ENCODE data around the gene ALB.

The ALB gene

DNA sequence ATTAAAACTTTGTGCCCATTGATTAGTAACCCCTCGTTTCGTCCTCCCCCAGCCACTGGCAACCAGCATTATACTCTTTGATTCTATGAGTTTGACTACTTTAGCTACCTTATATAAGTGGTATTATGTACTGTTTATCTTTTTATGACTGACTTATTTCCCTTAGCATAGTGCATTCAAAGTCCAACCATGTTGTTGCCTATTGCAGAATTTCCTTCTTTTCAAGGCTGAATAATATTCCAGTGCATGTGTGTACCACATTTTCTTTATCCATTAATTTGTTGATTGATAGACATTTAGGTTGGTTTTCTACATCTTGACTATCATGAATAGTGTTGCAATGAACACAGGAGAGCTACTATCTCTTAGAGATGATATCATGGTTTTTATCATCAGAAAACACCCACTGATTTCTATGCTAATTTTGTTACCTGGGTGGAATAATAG is 3.2 kb downstream of the ALB start:
- Histone ChIP-seq H3K9me3 (ENCODE audit: severe bottlenecking) (no peaks in the 10 kb centered on the region), H3K27me3 (ENCODE audit: insufficient read depth, poor library complexity, severe bottlenecking) (peaks cover 2% of the 10 kb centered on the region), H3K27ac (ENCODE audit: poor library complexity, severe bottlenecking) (no peak overlapping the region), H3K4me1 (ENCODE audit: insufficient read depth, poor library complexity, severe bottlenecking) (no peaks in the 10 kb centered on the region), H3K4me3 (ENCODE audit: severe bottlenecking) (no peak overlapping the region), H3K36me3 (ENCODE audit: low read depth) (no peaks in the 10 kb centered on the region)
- ATAC-seq (ENCODE audit: low read depth) (no peak), DNase-seq (ENCODE audit: low spot score) (no peak)
- TF ChIP-seq, protein P1, sequence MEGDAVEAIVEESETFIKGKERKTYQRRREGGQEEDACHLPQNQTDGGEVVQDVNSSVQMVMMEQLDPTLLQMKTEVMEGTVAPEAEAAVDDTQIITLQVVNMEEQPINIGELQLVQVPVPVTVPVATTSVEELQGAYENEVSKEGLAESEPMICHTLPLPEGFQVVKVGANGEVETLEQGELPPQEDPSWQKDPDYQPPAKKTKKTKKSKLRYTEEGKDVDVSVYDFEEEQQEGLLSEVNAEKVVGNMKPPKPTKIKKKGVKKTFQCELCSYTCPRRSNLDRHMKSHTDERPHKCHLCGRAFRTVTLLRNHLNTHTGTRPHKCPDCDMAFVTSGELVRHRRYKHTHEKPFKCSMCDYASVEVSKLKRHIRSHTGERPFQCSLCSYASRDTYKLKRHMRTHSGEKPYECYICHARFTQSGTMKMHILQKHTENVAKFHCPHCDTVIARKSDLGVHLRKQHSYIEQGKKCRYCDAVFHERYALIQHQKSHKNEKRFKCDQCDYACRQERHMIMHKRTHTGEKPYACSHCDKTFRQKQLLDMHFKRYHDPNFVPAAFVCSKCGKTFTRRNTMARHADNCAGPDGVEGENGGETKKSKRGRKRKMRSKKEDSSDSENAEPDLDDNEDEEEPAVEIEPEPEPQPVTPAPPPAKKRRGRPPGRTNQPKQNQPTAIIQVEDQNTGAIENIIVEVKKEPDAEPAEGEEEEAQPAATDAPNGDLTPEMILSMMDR (IDR thresholded peaks at IDR 0.05; ENCODE audit: poor library complexity, severe bottlenecking), result no peak

DNA sequence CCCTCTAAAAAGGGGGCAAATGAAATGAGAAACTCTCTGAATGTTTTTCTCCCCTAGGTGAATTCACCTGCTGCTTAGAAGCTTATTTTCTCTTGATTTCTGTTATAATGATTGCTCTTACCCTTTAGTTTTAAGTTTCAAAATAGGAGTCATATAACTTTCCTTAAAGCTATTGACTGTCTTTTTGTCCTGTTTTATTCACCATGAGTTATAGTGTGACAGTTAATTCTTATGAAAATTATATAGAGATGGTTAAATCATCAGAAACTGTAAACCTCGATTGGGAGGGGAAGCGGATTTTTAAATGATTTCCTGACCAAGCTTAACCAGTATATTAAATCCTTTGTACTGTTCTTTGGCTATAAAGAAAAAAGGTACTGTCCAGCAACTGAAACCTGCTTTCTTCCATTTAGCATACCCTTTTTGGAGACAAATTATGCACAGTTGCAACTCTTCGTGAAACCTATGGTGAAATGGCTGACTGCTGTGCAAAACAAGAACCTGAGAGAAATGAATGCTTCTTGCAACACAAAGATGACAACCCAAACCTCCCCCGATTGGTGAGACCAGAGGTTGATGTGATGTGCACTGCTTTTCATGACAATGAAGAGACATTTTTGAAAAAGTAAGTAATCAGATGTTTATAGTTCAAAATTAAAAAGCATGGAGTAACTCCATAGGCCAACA is 4.2 kb downstream of the ALB start:
- ATAC-seq (ENCODE audit: low read depth) (no peak), DNase-seq (ENCODE audit: low spot score) (no peak)
- Histone ChIP-seq H3K27me3 (ENCODE audit: insufficient read depth, poor library complexity, severe bottlenecking) (peaks cover 2% of the 10 kb centered on the region), H3K36me3 (ENCODE audit: low read depth) (no peaks in the 10 kb centered on the region), H3K27ac (ENCODE audit: poor library complexity, severe bottlenecking) (no peak overlapping the region), H3K9me3 (ENCODE audit: severe bottlenecking) (no peaks in the 10 kb centered on the region), H3K4me3 (ENCODE audit: severe bottlenecking) (no peak overlapping the region), H3K4me1 (ENCODE audit: insufficient read depth, poor library complexity, severe bottlenecking) (no peaks in the 10 kb centered on the region)
- TF ChIP-seq, protein P1 (IDR thresholded peaks at IDR 0.05; ENCODE audit: poor library complexity, severe bottlenecking), result no peak

DNA sequence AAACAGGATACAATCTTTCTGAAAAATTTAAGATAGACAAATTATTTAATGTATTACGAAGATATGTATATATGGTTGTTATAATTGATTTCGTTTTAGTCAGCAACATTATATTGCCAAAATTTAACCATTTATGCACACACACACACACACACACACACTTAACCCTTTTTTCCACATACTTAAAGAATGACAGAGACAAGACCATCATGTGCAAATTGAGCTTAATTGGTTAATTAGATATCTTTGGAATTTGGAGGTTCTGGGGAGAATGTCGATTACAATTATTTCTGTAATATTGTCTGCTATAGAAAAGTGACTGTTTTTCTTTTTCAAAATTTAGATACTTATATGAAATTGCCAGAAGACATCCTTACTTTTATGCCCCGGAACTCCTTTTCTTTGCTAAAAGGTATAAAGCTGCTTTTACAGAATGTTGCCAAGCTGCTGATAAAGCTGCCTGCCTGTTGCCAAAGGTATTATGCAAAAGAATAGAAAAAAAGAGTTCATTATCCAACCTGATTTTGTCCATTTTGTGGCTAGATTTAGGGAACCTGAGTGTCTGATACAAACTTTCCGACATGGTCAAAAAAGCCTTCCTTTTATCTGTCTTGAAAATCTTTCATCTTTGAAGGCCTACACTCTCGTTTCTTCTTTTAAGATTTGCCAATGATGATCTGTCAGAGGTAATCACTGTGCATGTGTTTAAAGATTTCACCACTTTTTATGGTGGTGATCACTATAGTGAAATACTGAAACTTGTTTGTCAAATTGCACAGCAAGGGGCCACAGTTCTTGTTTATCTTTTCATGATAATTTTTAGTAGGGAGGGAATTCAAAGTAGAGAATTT is 5.2 kb downstream of the ALB start:
- H3K9me3 ChIP-seq (ENCODE audit: severe bottlenecking), result no peaks in the 10 kb centered on the region
- H3K36me3 ChIP-seq (ENCODE audit: low read depth), result no peaks in the 10 kb centered on the region
- TF ChIP-seq, protein P1 (IDR thresholded peaks at IDR 0.05; ENCODE audit: poor library complexity, severe bottlenecking), result no peak
- no peaks in the 10 kb centered on the region for H3K4me1 ChIP-seq (ENCODE audit: insufficient read depth, poor library complexity, severe bottlenecking)
- ATAC-seq (ENCODE audit: low read depth) (no peak), DNase-seq (ENCODE audit: low spot score) (no peak)
- H3K4me3 ChIP-seq (ENCODE audit: severe bottlenecking), result no peak overlapping the region
- no peak overlapping the region for H3K27ac ChIP-seq (ENCODE audit: poor library complexity, severe bottlenecking)
- H3K27me3 ChIP-seq (ENCODE audit: insufficient read depth, poor library complexity, severe bottlenecking), result peaks cover 2% of the 10 kb centered on the region

DNA sequence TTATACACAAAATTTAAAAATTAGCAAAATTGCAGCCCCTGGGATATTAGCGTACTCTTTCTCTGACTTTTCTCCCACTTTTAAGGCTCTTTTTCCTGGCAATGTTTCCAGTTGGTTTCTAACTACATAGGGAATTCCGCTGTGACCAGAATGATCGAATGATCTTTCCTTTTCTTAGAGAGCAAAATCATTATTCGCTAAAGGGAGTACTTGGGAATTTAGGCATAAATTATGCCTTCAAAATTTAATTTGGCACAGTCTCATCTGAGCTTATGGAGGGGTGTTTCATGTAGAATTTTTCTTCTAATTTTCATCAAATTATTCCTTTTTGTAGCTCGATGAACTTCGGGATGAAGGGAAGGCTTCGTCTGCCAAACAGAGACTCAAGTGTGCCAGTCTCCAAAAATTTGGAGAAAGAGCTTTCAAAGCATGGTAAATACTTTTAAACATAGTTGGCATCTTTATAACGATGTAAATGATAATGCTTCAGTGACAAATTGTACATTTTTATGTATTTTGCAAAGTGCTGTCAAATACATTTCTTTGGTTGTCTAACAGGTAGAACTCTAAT is 6.0 kb downstream of the ALB start:
- H3K36me3 ChIP-seq (ENCODE audit: low read depth), result no peaks in the 10 kb centered on the region
- no peak for ATAC-seq (ENCODE audit: low read depth)
- TF ChIP-seq, protein P1 (IDR thresholded peaks at IDR 0.05; ENCODE audit: poor library complexity, severe bottlenecking), result no peak

More for the DNA sequence above, 6.0 kb downstream of the ALB start:
- DNase-seq (ENCODE audit: low spot score), result no peak
- H3K9me3 ChIP-seq (ENCODE audit: severe bottlenecking), result no peaks in the 10 kb centered on the region
- H3K27me3 ChIP-seq (ENCODE audit: insufficient read depth, poor library complexity, severe bottlenecking), result peaks cover 2% of the 10 kb centered on the region
- H3K27ac ChIP-seq (ENCODE audit: poor library complexity, severe bottlenecking), result no peak overlapping the region
- no peak overlapping the region for H3K4me3 ChIP-seq (ENCODE audit: severe bottlenecking)
- H3K4me1 ChIP-seq (ENCODE audit: insufficient read depth, poor library complexity, severe bottlenecking), result no peaks in the 10 kb centered on the region

Measured in RWPE2 (cell line).